Calu3 (cell line): ENCODE measurements around the gene ESRRG. TPM values are rescaled to one million over a fixed set of nuclear protein-coding genes. Genes with fewer than 3 reads are reported as not detected.

Experiments used
- BruUV-seq: library from RNA; stranded (reverse); fragments of 400-500 nt; replicated peaks from 2 replicates; lab custom pipeline; 2021; lab: Mats Ljungman, UMichigan
- CTCF ChIA-PET: fragments of 300-600 bp; sonication (Branson Sonifier 250); formaldehyde crosslinking; loops from one replicate; lab custom pipeline; 2022; ENCODE audit warnings: antibody characterized with exemption; lab: Charles Lee
- DNase-seq: peaks from one replicate; pipeline ENCODE4 v3.0.0; 2022
- H3K27ac Mint-ChIP-seq: one replicate; pipeline ENCODE4 v1.8.0; 2022; ENCODE audit warnings: mixed read lengths; ENCODE audit not compliant: unreplicated experiment
- H3K27me3 Mint-ChIP-seq: one replicate; pipeline ENCODE4 v1.8.0; 2022; ENCODE audit warnings: mixed read lengths; ENCODE audit not compliant: unreplicated experiment
- H3K36me3 Mint-ChIP-seq: one replicate; pipeline ENCODE4 v1.8.0; 2022; ENCODE audit warnings: mild to moderate bottlenecking, moderate library complexity, mixed read lengths; ENCODE audit not compliant: insufficient read depth, unreplicated experiment
- H3K4me1 Mint-ChIP-seq: one replicate; pipeline ENCODE4 v1.8.0; 2022; ENCODE audit warnings: mild to moderate bottlenecking, low read depth, mixed read lengths; ENCODE audit not compliant: unreplicated experiment
- H3K4me3 Mint-ChIP-seq: one replicate; pipeline ENCODE4 v1.8.0; 2022; ENCODE audit warnings: mild to moderate bottlenecking, low read depth, moderate library complexity, mixed read lengths; ENCODE audit not compliant: unreplicated experiment
- H3K9me3 Mint-ChIP-seq: one replicate; pipeline ENCODE4 v1.8.0; 2022; ENCODE audit warnings: low read depth, mixed read lengths; ENCODE audit not compliant: unreplicated experiment
- CTCF ChIP-seq: fragments of 200-600 bp; IDR thresholded peaks from one replicate; pipeline ENCODE4 v1.8.0; 2022; ENCODE audit warnings: antibody characterized with exemption; ENCODE audit not compliant: unreplicated experiment
- intact Hi-C: fragments of 100-400 bp; cut with micrococcal nuclease; formaldehyde crosslinking; loops from one replicate; pipeline ENCODE4 v1.10.0; 2022; ENCODE audit not compliant: unreplicated experiment
- total RNA-seq: library from RNA; stranded (reverse); gene quantifications from 2 replicates; pipeline ENCODE4 v1.2.3, GENCODE V29; 2022

The ESRRG gene
- total RNA-seq, 1 experiment from 2014 or later, result 1.3 TPM

- no peaks in the 10 kb centered on the region for H3K9me3 Mint-ChIP-seq
- no peak overlapping the region for H3K27ac Mint-ChIP-seq
- H3K4me3 Mint-ChIP-seq, result no peak overlapping the region
- TF ChIP-seq CTCF, result no peak
- CTCF ChIA-PET, result no interaction called here
- intact Hi-C loops, result no loop called here
- H3K36me3 Mint-ChIP-seq, result no peaks in the 10 kb centered on the region
- no TSS peak for BruUV-seq
- no peaks in the 10 kb centered on the region for H3K4me1 Mint-ChIP-seq
- DNase-seq, result no peak
- H3K27me3 Mint-ChIP-seq, result no peaks in the 10 kb centered on the region
Measured at GRCh38 chr1:216627252-216627651, 96.0 kb downstream of the ESRRG start.

DNA sequence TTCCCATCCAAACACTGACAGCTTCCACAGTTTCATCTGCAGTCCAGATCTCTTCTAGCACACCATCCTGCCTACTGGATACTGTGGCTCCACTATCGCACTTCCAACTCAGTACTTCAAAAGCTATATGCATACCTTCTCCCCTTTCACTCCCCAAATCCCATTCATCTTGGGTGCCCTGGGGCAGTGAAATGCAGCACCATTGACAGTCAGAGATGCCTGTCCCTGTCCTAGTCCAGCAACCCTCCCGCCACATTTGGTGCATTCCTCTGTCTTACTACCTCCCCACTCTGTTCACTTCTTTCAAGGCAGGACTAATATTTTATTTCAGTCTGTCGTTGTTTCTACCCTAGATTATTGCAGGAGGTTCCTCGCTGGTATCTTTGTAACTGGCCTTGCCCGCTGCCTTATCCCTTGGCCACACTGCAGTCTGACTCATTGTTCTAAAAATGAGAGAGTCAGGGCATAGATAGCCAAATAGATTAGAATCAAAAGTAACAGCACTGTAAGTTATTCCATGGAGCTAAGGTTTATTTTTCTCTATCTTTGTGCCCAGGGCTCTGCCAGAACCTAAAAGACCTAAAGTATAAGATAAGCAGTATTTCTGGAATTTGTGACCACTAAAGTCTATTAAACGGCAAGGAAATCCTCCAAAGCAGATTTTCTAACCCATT is 96.7 kb downstream of the ESRRG start:
- Mint-ChIP-seq H3K27me3 (no peaks in the 10 kb centered on the region), H3K27ac (no peak overlapping the region), H3K36me3 (no peaks in the 10 kb centered on the region), H3K9me3 (no peaks in the 10 kb centered on the region), H3K4me1 (no peaks in the 10 kb centered on the region), H3K4me3 (no peak overlapping the region)
- no TSS peak for BruUV-seq
- no peak for TF ChIP-seq CTCF
- no peak for DNase-seq
- CTCF ChIA-PET, result no interaction called here
- intact Hi-C loops, result no loop called here

- CTCF ChIA-PET, result no interaction called here
- TF ChIP-seq CTCF, result no peak
- no TSS peak for BruUV-seq
- no peak overlapping the region for H3K4me3 Mint-ChIP-seq
- H3K9me3 Mint-ChIP-seq, result no peaks in the 10 kb centered on the region
- intact Hi-C loops, result no loop called here
- no peaks in the 10 kb centered on the region for H3K27me3 Mint-ChIP-seq
- DNase-seq, result no peak
- no peaks in the 10 kb centered on the region for H3K4me1 Mint-ChIP-seq
- no peaks in the 10 kb centered on the region for H3K36me3 Mint-ChIP-seq
- no peak overlapping the region for H3K27ac Mint-ChIP-seq
Measured at GRCh38 chr1:216621536-216621935, 101.7 kb downstream of the ESRRG start.

GRCh38 chr1:216617081-216617875 is 106.0 kb downstream of the ESRRG start:
- H3K4me3 Mint-ChIP-seq, result no peak overlapping the region
- no peak overlapping the region for H3K27ac Mint-ChIP-seq

More at GRCh38 chr1:216617081-216617875, 106.0 kb downstream of the ESRRG start:
- no peaks in the 10 kb centered on the region for H3K36me3 Mint-ChIP-seq
- intact Hi-C loops, result no loop called here
- no peaks in the 10 kb centered on the region for H3K9me3 Mint-ChIP-seq
- no peak for DNase-seq
- CTCF ChIA-PET, result no interaction called here
- BruUV-seq, result no TSS peak
- no peaks in the 10 kb centered on the region for H3K27me3 Mint-ChIP-seq
- TF ChIP-seq CTCF, result no peak
- no peaks in the 10 kb centered on the region for H3K4me1 Mint-ChIP-seq
